Mesodermal cell (in vitro differentiated cells): ENCODE results near the gene AP3S2.
"Not testable (repeated sequence)": the region's sequence is repeated elsewhere in the genome, so short reads cannot be mapped to it uniquely, and the experiment has no call there.

ENCODE experiments used
- H3K27ac ChIP-seq: 2 replicates; pipeline ENCODE4 v1.7.0; 2013; ENCODE audit warnings: mild to moderate bottlenecking, low read depth, low read length, moderate library complexity; ENCODE audit not compliant: severe bottlenecking
- H3K36me3 ChIP-seq: 2 replicates; pipeline ENCODE4 v1.7.1; 2013; ENCODE audit warnings: mild to moderate bottlenecking, low read length, moderate library complexity; ENCODE audit not compliant: control insufficient read depth, insufficient read depth
- H3K4me1 ChIP-seq: one replicate; pipeline ENCODE4 v1.7.1; 2013; ENCODE audit warnings: mild to moderate bottlenecking, low read length; ENCODE audit not compliant: insufficient read depth, control insufficient read depth, poor library complexity, severe bottlenecking
- H3K4me3 ChIP-seq: 2 replicates; pipeline ENCODE4 v1.7.0; 2013; ENCODE audit warnings: low read length, control low read depth, mild to moderate bottlenecking; ENCODE audit not compliant: insufficient read depth, poor library complexity, severe bottlenecking; ENCODE audit errors: extremely low read depth
- H3K9me3 ChIP-seq: 2 replicates; pipeline ENCODE4 v1.7.1; 2013; ENCODE audit warnings: mild to moderate bottlenecking, low read length, moderate library complexity; ENCODE audit not compliant: control insufficient read depth
- WGBS, 2 experiments: methylation state at CpG; one replicate each; pipeline ENCODE4 v1.1.5; 2013; ENCODE audit warnings: missing lambda C conversion rate in 2 of 2; ENCODE audit not compliant: insufficient coverage in 2 of 2; 5-methylcytosine and 5-hydroxymethylcytosine counted together

The AP3S2 gene

GRCh38 chr15:89864958-89865739, 28.6 kb downstream of the AP3S2 start:
- H3K4me1 ChIP-seq = no peaks in the 10 kb centered on the region
- no peaks in the 10 kb centered on the region for H3K9me3 ChIP-seq
- 60 to 100% methylated on average over 1 of the region's 3 CpGs for WGBS, 2 experiments
- H3K36me3 ChIP-seq = peaks cover 67% of the 10 kb centered on the region
- no peak overlapping the region for H3K27ac ChIP-seq
- no peak overlapping the region for H3K4me3 ChIP-seq

GRCh38 chr15:89863918-89864317, 29.9 kb downstream of the AP3S2 start:
- no peaks in the 10 kb centered on the region for H3K4me1 ChIP-seq

GRCh38 chr15:89860891-89861290, 32.9 kb downstream of the AP3S2 start:
- WGBS, 2 experiments = 89 to 100% methylated on average over 1 to 2 of the region's 2 CpGs
- H3K4me3 ChIP-seq = no peak overlapping the region
- no peaks in the 10 kb centered on the region for H3K4me1 ChIP-seq
- no peak overlapping the region for H3K27ac ChIP-seq
- no peaks in the 10 kb centered on the region for H3K9me3 ChIP-seq
- peaks cover 78% of the 10 kb centered on the region for H3K36me3 ChIP-seq

More at GRCh38 chr15:89863918-89864317, 29.9 kb downstream of the AP3S2 start:
- H3K4me3 ChIP-seq = no peak overlapping the region
- H3K9me3 ChIP-seq = no peaks in the 10 kb centered on the region
- no peak overlapping the region for H3K27ac ChIP-seq
- peaks cover 70% of the 10 kb centered on the region for H3K36me3 ChIP-seq

GRCh38 chr15:89860431-89860830, 33.4 kb downstream of the AP3S2 start:
- peaks cover 75% of the 10 kb centered on the region for H3K36me3 ChIP-seq
- no peaks in the 10 kb centered on the region for H3K9me3 ChIP-seq
- no peak overlapping the region for H3K27ac ChIP-seq
- no peaks in the 10 kb centered on the region for H3K4me1 ChIP-seq
- H3K4me3 ChIP-seq = no peak overlapping the region
- WGBS, 2 experiments = 100% methylated on average over 1 to 2 of the region's 3 CpGs

- no peak overlapping the region for H3K4me3 ChIP-seq
- no peaks in the 10 kb centered on the region for H3K4me1 ChIP-seq
- peaks cover 61% of the 10 kb centered on the region for H3K36me3 ChIP-seq
- 95 to 97% methylated on average over 6 to 8 of the region's 9 CpGs for WGBS, 2 experiments
- no peak overlapping the region for H3K27ac ChIP-seq
- H3K9me3 ChIP-seq = no peaks in the 10 kb centered on the region
Measured at GRCh38 chr15:89858661-89859458, 34.9 kb downstream of the AP3S2 start.

- H3K27ac ChIP-seq = no peak overlapping the region
- no peaks in the 10 kb centered on the region for H3K4me1 ChIP-seq
- 58 to 100% methylated on average over 1 to 2 of the region's 3 CpGs for WGBS, 2 experiments
- peaks cover 54% of the 10 kb centered on the region for H3K36me3 ChIP-seq
- no peaks in the 10 kb centered on the region for H3K9me3 ChIP-seq
- H3K4me3 ChIP-seq = no peak overlapping the region
Measured at GRCh38 chr15:89857673-89858072, 36.1 kb downstream of the AP3S2 start.

- Histone ChIP-seq H3K9me3 (no peaks in the 10 kb centered on the region), H3K4me3 (no peak overlapping the region), H3K4me1 (no peaks in the 10 kb centered on the region), H3K27ac (no peak overlapping the region), H3K36me3 (peaks cover 52% of the 10 kb centered on the region)
- 93 to 100% methylated on average over 2 of the region's 3 CpGs for WGBS, 2 experiments
Measured at GRCh38 chr15:89855948-89856347, 37.8 kb downstream of the AP3S2 start.

GRCh38 chr15:89854863-89855262, 38.9 kb downstream of the AP3S2 start:
- H3K4me3 ChIP-seq, H3K9me3 ChIP-seq, H3K4me1 ChIP-seq, H3K27ac ChIP-seq: not testable (repeated sequence)
- H3K36me3 ChIP-seq = peaks cover 46% of the 10 kb centered on the region
- 100% methylated on average over 2 of the region's 17 CpGs for WGBS, 2 experiments

- Histone ChIP-seq H3K9me3 (no peaks in the 10 kb centered on the region), H3K4me1 (no peaks in the 10 kb centered on the region), H3K36me3 (peaks cover 44% of the 10 kb centered on the region), H3K27ac (no peak overlapping the region), H3K4me3 (no peak overlapping the region)
- whole genome bisulfite sequencing, 2 experiments = 89 to 100% methylated on average over 2 to 3 of the region's 3 CpGs
Measured at GRCh38 chr15:89852342-89852995, 41.3 kb downstream of the AP3S2 start.

- Histone ChIP-seq H3K27ac (no peak overlapping the region), H3K4me1 (no peaks in the 10 kb centered on the region), H3K9me3 (no peaks in the 10 kb centered on the region), H3K36me3 (peaks cover 43% of the 10 kb centered on the region), H3K4me3 (no peak overlapping the region)
- 90 to 100% methylated on average over 2 to 3 of the region's 5 CpGs for WGBS, 2 experiments
Measured at GRCh38 chr15:89851673-89852341, 42.0 kb downstream of the AP3S2 start.
